NCI-H524 treated with DMSO at 0.1 percent for 48 hours (cell line): ENCODE results near the gene TUBA4B.

ENCODE experiments used
- DNase-seq: peaks from one replicate; lab custom pipeline; 2025; lab: John Stamatoyannopoulos, UW

TUBA4B gene

GRCh38 chr2:219252900-219253752 is at the start of gene TUBA4B:
Gene TUBA4B (plus strand): TSS chr2:219253243. CDS start chr2:219253408, 165 bp downstream.
- DNase-seq: peak; percentile 31

DNA sequence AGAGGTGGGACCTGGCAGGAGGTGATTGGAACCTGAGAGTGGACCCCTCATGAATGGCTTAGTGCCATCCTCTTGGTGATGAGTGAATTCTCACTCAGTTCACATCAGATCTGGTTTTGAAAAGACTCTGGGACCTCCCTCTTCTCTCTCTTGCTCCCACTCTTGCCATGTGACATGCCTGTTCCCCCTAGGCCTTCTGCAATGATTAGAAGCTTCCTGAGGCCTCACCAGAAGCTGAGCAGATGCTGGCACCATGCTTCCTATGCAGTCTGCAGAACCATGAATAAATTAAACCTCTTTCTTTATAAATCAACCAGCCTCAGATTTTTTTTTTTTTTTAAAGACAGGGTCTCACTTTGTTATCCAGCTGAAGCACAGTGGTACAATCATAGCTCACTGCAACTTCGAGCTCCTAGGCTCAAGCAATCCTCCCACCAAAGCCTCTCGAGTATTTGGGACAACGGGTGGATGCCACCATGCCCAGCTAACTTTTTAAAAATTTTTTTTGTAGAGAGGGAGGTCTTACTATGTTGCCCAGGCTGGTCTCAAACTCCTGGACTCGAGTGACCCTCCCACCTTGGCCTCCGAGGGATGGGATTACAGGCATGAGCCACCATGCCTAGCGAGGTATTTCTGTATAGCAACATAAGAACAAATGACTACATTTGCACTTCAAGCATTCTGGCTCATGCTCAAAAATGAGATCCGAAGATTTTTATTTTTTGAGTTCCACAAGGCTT is 48.4 kb upstream of the TUBA4B start:
- no peak for DNase-seq

DNA sequence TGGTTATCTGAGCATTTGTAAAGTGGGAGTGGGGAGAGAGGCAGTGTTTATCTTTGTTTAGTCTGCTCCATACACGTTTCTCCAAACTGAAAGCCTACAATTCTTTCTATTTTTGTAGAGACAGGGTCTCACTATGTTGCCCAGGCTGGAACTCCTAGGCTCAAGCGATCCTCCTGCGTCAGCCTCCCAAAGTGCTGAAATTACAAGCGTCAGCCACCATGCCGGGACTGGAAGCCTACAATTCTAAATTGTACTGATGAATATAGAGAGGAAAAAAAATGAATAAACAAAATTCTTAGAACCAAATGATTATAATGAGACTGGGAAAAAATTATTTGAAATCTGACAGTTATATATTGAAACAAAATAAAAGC is 47.9 kb upstream of the TUBA4B start:
- DNase-seq: no peak

DNA sequence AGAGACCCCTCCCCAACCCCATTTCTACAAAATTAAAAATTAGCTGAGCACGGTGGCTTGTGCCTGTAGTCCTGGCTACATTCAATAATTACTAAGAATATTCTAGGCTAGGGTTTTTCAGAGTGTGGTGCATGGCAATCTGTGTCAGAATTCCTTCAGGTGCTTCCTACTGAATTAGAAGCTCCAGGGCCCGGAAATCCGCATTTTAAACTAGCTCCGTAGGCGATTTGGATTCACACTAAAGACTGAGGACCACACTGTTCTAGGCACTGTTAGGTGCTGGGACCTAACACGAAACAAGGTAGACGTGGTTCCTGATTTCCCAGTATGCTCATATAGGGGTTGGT is 47.1 kb upstream of the TUBA4B start:
- DNase-seq: no peak

DNA sequence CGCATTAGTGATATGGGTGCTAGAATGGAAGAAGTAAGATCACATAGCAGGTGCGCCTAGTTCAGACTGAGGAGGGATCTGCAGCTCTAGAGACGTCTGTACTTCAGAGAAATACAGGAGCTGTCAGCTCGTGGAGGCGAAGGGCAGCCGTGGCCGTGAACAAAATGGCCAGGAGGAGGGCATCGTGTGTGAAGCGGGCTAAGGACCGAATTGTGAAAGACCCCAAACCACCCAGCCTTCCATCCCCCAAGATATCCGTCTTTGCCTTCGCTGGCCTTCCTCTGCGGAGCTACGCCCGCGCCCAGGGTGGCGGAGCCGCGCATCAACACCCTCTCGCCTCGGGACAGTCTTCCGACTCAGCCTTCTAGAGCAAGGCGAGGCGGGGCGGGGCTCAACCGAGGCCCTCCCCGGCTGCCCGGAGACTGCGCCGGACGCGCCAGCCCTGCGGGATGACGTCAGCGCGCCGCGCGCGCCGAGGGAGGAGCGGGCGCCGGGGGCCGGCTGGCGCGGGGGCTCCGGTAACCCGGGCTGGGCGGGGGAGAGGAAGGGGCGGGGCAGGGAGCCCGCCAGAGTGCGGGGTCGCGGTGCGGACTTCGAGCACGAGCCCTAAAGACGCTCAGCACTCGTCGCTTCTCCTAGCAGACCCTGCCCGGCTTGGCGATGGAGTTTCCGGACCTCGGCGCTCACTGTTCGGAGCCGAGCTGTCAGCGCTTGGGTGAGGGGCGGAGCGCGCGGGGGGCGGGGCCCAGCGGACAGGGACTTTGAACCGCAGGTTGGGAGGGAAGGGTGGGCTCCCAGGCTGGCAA is 46.5 kb upstream of the TUBA4B start, which contains the start of gene ZFAND2B:
Gene ZFAND2B (plus strand): TSS at position 455 of the 806 bp plus-strand sequence. CDS start 206 bp downstream, at position 661.
- DNase-seq: peak; percentile 51

DNA sequence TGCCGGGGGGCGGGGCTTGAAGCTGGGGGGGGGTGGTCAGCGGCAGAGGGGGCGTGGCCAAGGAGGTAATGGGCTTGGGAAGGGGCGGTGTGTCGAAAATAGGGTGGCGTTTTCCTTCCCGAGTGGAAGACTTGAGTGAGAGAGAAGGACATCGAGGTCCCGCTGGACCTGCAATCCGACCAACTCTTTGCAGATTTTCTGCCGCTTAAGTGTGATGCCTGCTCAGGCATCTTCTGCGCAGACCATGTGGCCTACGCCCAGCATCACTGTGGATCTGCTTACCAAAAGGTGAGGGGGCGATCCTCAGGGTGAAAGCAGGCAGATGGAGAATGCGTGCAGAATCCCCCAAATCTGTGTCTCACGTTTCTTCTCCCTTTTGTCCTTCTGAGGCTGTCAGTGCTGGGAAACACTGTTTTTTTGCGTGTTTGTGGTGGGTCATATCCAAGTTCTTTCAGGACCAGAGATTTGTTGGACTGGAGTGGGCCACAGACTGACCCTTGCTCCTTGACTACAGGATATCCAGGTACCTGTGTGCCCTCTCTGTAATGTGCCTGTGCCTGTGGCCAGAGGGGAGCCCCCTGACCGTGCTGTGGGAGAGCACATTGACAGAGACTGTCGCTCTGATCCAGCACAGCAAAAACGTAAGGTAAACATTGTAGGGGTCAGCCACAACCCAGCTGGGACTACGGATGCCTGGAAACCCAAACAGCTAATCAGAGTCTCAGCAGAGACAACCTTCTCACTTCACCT is 45.7 kb upstream of the TUBA4B start:
- DNase-seq: no peak

DNA sequence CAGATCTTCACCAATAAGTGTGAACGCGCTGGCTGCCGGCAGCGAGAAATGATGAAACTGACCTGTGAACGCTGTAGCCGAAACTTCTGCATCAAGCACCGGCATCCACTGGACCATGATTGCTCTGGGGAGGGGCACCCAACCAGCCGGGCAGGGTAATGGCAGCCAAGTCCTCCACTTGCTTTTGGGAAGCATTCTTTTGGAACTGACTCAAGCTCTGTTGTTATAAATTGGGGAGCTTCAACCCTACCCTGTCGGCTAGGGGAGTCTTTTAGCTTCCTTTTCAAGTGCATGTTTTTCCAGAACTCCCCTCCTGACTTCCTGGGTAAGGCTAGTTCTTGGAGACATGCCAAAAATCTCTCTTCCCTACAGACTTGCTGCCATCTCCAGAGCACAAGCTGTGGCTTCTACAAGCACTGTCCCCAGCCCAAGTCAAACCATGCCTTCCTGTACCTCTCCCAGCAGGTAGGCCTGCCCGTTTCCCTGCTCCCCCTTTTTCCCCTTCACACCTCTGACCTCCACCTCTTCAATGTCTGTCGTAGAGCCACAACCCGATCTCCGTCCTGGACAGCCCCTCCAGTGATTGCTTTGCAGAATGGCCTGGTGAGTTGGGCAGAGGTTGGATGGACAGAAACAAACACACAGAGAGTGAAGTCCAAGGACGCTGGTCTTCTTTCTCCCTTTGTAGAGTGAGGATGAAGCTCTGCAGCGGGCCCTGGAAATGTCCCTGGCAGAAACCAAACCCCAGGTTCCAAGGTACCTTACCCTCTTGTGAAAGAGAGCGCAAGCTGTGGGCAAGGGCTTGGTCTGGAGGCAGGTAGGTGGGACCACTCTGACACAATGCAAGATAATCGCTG is 44.9 kb upstream of the TUBA4B start:
- DNase-seq: no peak

DNA sequence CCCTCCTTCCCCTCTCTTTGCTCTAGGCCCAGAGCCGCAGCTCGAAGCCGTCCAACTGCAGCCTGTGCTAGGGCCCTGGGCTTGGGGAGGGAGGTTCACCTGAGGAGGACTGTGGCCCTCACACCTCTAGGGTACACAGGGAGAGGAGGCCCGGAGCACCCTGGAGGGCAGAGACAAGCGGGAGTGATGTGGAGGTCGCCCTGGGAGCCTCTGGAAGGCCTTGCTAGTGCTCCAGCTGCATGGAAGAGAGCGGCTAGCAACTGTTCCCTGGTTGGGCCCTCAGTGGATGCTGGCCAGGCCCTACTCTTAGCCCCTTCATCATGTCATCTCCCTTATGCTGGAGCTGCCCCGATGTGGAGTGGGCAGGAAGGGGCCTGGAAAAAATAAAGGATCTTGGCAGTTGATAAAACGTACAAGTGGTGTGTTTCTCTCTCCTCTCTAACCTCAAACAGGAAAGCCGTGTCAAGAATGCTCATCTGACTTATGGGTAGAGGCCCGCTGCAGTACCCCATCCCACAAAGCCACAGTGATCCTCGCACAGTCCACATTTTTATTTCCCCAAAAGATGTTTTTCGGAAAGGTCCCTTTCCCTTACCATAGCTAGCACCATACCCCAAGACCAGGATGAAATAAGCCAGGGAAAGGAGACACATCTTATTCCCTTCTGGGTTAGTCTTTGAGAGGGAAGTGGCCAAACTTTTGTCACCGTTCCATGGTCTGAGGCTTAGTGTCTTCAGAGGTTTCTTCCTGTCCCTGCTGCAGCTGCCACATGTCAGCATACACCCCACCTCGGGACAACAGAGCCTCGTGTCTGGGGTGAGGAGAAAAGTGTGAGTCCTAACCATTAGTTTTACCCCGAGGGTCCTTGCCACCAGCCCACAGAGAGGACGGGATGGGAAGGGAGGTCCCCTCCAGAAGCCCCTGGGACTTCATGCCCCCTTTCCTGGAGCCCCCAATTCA is 43.5 kb upstream of the TUBA4B start:
- no peak for DNase-seq

GRCh38 chr2:219210196-219210885 is 42.7 kb upstream of the TUBA4B start:
- no peak for DNase-seq

DNA sequence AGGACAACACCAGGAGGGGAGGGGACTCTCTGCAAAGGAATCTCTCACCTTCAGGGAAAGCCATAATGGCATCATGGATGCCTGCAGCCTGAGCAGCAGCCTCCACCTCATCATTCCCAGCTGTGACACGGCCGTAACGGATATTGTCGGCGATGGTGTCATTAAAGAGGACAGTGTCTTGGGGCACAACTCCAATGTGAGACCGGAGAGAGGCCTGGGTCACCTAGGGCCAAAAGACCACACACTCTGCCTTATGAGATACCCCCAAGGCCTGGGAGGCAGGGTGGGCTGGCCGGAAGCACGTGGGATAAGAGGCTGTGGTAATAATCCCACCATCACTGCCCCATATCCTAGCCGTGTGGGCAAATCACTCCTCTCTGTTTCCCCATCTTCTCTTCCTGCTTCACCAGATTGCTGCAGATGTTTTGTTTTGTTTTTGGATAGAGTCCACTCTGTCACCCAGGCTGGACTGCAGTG is 42.1 kb upstream of the TUBA4B start:
- DNase-seq: no peak

DNA sequence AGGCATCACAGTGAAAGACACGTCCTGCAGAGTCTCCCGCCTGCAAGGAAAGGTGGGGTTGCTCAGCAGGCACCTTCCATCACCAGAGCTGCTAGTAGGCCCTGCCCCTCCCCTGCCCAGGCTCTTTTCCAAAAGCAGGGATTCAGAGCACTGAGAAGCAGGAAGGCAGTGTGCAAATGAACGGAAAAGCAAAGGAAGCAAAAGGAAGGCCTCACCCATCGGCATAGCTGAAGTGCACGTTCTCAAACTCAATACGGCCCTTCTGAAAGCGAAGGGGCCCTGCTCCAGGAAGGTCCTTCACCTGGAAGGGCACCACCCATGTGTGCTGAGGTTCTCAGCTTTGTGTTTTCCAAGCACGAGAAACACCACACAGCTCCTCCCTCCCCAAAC is 40.0 kb upstream of the TUBA4B start:
- no peak for DNase-seq

- no peak for DNase-seq
These were observed 39.5 kb upstream of the TUBA4B start for GRCh38 chr2:219213486-219214071.

DNA sequence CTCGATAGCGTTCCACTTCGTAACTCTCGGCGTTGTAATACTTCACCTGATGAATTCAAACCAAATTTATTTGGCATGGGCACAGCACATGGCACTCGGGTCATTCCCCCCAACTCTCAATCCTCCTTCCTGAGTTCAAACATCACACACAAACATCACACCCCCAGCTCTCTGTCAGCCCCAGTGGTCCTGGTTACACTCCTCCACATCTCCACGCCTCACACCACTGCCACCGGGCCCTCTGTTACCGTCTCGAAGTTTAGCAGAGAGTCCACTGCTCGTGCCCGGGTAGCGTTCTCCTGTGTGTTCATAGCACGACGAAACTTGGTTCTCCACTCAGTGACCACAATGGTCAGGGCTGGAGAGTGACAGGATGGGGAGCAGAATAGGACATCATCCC is 38.9 kb upstream of the TUBA4B start:
- DNase-seq: no peak

- DNase-seq: no peak
These were observed 38.3 kb upstream of the TUBA4B start for GRCh38 chr2:219214786-219215185.

DNA sequence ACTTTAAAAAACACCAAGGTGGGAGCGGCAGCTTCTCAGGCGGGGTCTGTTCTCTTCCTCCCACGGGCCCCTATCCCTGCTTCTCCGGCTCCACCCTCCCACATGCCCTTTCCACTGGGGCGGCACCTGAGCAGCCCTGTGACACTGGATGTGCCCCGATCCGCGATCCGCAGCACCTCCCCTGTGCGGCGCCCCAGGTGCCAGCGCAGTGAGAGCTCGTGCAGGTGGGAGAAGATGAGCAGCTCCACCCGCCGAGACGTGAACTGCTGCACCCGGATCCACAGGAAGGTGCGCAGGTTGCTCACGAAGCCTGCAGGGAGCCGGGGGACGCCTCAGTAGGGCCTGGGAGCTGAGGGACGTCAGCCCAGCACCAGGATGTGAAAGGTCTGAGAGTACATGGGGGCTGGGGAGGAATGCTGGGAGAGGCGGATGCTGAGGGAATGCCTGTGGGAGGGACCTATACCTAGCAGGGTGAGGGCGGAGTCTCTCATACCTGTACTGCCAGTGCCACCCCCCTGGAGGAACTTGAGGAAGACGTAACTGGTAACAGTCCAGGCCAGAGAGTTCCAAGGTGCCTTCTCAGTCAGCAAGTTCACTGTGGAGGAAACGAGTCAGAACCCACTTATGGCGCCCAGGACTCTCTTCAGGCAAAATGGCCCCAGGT is 37.0 kb upstream of the TUBA4B start:
- no peak for DNase-seq

GRCh38 chr2:219216535-219216915 is 36.5 kb upstream of the TUBA4B start:
- DNase-seq: no peak

- no peak for DNase-seq
These were observed 34.8 kb upstream of the TUBA4B start for GRCh38 chr2:219218217-219218731.
